HG03097 (cell line): ENCODE results near the gene PPP1R3A.

Source experiments
- ATAC-seq: cut with Tn5 transposase; IDR thresholded peaks from one replicate; pipeline ENCODE4 v1.9.1; 2021; ENCODE audit not compliant: unreplicated experiment, low FRiP score

PPP1R3A gene

GRCh38 chr7:113890331-113891030 is 28.3 kb downstream of the PPP1R3A start:
- ATAC-seq = no peak

GRCh38 chr7:113883096-113883495 is 35.7 kb downstream of the PPP1R3A start:
- no peak for ATAC-seq

- ATAC-seq = no peak
Measured at GRCh38 chr7:113880559-113880958, 38.2 kb downstream of the PPP1R3A start.

- ATAC-seq = no peak
Measured at GRCh38 chr7:113878394-113878992, 40.3 kb downstream of the PPP1R3A start.

- no peak for ATAC-seq
Measured at GRCh38 chr7:113875224-113875623, 43.6 kb downstream of the PPP1R3A start.

GRCh38 chr7:113873554-113874151 is 45.2 kb downstream of the PPP1R3A start:
- ATAC-seq = no peak

- ATAC-seq = no peak
Measured at GRCh38 chr7:113872981-113873380, 45.8 kb downstream of the PPP1R3A start.

GRCh38 chr7:113867325-113867724 is 51.5 kb downstream of the PPP1R3A start:
- no peak for ATAC-seq

GRCh38 chr7:113856010-113856409 is 62.8 kb downstream of the PPP1R3A start:
- no peak for ATAC-seq

GRCh38 chr7:113840954-113841353 is 77.9 kb downstream of the PPP1R3A start:
- no peak for ATAC-seq

GRCh38 chr7:113835367-113835766 is 83.4 kb downstream of the PPP1R3A start:
- no peak for ATAC-seq

GRCh38 chr7:113832196-113832745 is 86.5 kb downstream of the PPP1R3A start:
- no peak for ATAC-seq

- no peak for ATAC-seq
Measured at GRCh38 chr7:113831556-113831955, 87.3 kb downstream of the PPP1R3A start.

- ATAC-seq = no peak
Measured at GRCh38 chr7:113828581-113828980, 90.2 kb downstream of the PPP1R3A start.
